IPS-11a (cell line): ENCODE measurements around the gene FOLH1.
"Not testable (repeated sequence)": the region's sequence is repeated elsewhere in the genome, so short reads cannot be mapped to it uniquely, and the experiment has no call there.

Experiments used
- H3K4me3 ChIP-seq: one replicate; pipeline ENCODE4 v1.5.1; 2013; ENCODE audit warnings: low read depth, low read length, control low read depth

The FOLH1 gene

GRCh38 chr11:49208006-49208721 lies at the start of gene FOLH1:
TSS of gene FOLH1 (minus strand) at chr11:49208602. CDS start at chr11:49208409, 193 bp downstream.
- no peak within 1 kb of the TSS for H3K4me3 ChIP-seq

- H3K4me3 ChIP-seq, result not testable (repeated sequence)
These were observed 46.7 kb upstream of the FOLH1 start for GRCh38 chr11:49255148-49255547.

GRCh38 chr11:49251212-49251611 lies 42.8 kb upstream of the FOLH1 start:
- not testable (repeated sequence) for H3K4me3 ChIP-seq

- not testable (repeated sequence) for H3K4me3 ChIP-seq
These were observed 42.2 kb upstream of the FOLH1 start for GRCh38 chr11:49250398-49251115.

- H3K4me3 ChIP-seq, result not testable (repeated sequence)
These were observed 41.0 kb upstream of the FOLH1 start for GRCh38 chr11:49249363-49249762.

GRCh38 chr11:49233685-49234084 lies 25.3 kb upstream of the FOLH1 start:
- H3K4me3 ChIP-seq, result not testable (repeated sequence)

GRCh38 chr11:49233019-49233418 lies 24.6 kb upstream of the FOLH1 start:
- not testable (repeated sequence) for H3K4me3 ChIP-seq

- H3K4me3 ChIP-seq, result not testable (repeated sequence)
These were observed 23.3 kb upstream of the FOLH1 start for GRCh38 chr11:49231725-49232124.

GRCh38 chr11:49230534-49230933 lies 22.1 kb upstream of the FOLH1 start:
- not testable (repeated sequence) for H3K4me3 ChIP-seq

- not testable (repeated sequence) for H3K4me3 ChIP-seq
These were observed 21.6 kb upstream of the FOLH1 start for GRCh38 chr11:49230001-49230400.

- not testable (repeated sequence) for H3K4me3 ChIP-seq
These were observed 20.7 kb upstream of the FOLH1 start for GRCh38 chr11:49229136-49229535.

- H3K4me3 ChIP-seq, result not testable (repeated sequence)
These were observed 16.9 kb upstream of the FOLH1 start for GRCh38 chr11:49225255-49225785.

- H3K4me3 ChIP-seq, result no peak overlapping the region
These were observed 12.7 kb upstream of the FOLH1 start for GRCh38 chr11:49221112-49221511.

GRCh38 chr11:49213026-49213560 lies 4.7 kb upstream of the FOLH1 start:
- H3K4me3 ChIP-seq, result no peak overlapping the region

- H3K4me3 ChIP-seq, result not testable (repeated sequence)
These were observed 1.4 kb downstream of the FOLH1 start for GRCh38 chr11:49206999-49207398.

- no peak overlapping the region for H3K4me3 ChIP-seq
These were observed 6.0 kb downstream of the FOLH1 start for GRCh38 chr11:49202287-49202976.

GRCh38 chr11:49196775-49197174 lies 11.6 kb downstream of the FOLH1 start:
- H3K4me3 ChIP-seq, result not testable (repeated sequence)

- not testable (repeated sequence) for H3K4me3 ChIP-seq
These were observed 12.4 kb downstream of the FOLH1 start for GRCh38 chr11:49196002-49196401.

- not testable (repeated sequence) for H3K4me3 ChIP-seq
These were observed 18.1 kb downstream of the FOLH1 start for GRCh38 chr11:49190287-49190686.

GRCh38 chr11:49186225-49186624 lies 22.2 kb downstream of the FOLH1 start:
- H3K4me3 ChIP-seq, result not testable (repeated sequence)

- not testable (repeated sequence) for H3K4me3 ChIP-seq
These were observed 22.8 kb downstream of the FOLH1 start for GRCh38 chr11:49185597-49185996.
